ENCODE data around the gene CHPF.
A peak's percentile ranks its signal among the peaks of the same experiment; 100 is the strongest.

DNA sequence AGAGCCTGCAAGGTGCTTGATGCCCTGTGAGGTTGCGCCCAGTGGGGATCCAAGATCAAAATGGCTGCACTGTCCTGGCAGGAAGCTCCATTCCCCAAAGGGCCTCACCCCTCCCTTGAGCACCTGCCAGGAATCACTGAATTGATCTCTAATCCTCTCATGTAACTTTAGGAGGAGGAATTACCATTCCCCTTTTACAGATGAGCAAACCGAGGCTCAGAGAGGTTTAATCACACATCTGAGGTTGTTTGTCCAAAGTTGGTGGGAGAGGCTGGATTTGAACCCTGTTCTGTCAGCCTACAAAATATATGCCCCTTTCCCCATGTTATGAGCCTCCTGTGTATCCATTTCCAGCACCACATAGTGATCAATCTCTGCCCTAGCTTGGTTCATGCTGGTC is 18.8 kb downstream of the CHPF start:
- TF ChIP-seq, protein P1, sequence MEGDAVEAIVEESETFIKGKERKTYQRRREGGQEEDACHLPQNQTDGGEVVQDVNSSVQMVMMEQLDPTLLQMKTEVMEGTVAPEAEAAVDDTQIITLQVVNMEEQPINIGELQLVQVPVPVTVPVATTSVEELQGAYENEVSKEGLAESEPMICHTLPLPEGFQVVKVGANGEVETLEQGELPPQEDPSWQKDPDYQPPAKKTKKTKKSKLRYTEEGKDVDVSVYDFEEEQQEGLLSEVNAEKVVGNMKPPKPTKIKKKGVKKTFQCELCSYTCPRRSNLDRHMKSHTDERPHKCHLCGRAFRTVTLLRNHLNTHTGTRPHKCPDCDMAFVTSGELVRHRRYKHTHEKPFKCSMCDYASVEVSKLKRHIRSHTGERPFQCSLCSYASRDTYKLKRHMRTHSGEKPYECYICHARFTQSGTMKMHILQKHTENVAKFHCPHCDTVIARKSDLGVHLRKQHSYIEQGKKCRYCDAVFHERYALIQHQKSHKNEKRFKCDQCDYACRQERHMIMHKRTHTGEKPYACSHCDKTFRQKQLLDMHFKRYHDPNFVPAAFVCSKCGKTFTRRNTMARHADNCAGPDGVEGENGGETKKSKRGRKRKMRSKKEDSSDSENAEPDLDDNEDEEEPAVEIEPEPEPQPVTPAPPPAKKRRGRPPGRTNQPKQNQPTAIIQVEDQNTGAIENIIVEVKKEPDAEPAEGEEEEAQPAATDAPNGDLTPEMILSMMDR (IDR thresholded peaks at IDR 0.05; ENCODE audit: extremely low read depth in 1 of 2, insufficient read depth in 1 of 2, low read depth in 1 of 2, low read length in 2 of 2), result no peak
- TF ChIP-seq EZH2 (IDR thresholded peaks at IDR 0.05; ENCODE audit: borderline replicate concordance, low read depth, low read length, severe bottlenecking), result peak; percentile 43
